ENCODE results near the gene ADARB1.

DNA sequence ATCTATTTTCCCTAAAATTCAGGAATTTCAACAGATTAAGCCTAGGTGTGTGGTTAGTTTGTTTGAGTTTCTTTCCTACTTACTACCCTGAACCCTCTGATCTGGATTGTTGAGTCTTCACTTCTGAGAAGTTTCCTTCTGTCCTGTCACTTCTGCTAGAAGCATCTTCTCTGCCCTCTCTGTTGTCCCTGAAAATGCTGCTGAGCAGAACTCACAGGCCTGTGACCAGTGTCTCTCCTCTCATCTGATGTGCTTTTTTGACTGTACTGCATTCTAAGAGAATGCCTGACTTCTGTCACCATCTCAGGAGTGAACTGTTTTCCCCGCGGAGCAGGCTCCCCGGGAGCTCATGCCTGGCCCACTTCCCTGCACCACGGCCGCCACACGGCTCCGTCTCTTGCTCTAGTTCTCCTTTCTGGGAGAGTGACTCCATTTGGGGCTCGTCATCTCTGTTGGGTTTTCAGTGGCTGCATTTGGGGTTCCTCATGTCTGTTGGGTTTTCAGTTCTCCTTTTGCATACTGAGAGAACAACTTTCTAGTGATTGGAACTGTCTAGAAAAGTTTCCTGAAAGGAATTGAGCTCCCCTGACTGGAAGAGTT, 135.4 kb downstream of the ADARB1 start:
- TF ChIP-seq, protein P1, sequence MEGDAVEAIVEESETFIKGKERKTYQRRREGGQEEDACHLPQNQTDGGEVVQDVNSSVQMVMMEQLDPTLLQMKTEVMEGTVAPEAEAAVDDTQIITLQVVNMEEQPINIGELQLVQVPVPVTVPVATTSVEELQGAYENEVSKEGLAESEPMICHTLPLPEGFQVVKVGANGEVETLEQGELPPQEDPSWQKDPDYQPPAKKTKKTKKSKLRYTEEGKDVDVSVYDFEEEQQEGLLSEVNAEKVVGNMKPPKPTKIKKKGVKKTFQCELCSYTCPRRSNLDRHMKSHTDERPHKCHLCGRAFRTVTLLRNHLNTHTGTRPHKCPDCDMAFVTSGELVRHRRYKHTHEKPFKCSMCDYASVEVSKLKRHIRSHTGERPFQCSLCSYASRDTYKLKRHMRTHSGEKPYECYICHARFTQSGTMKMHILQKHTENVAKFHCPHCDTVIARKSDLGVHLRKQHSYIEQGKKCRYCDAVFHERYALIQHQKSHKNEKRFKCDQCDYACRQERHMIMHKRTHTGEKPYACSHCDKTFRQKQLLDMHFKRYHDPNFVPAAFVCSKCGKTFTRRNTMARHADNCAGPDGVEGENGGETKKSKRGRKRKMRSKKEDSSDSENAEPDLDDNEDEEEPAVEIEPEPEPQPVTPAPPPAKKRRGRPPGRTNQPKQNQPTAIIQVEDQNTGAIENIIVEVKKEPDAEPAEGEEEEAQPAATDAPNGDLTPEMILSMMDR (IDR thresholded peaks at IDR 0.05): no peak
- TF ChIP-seq POLR2A (IDR thresholded peaks at IDR 0.05): no peak
